WTC11 (cell line): ENCODE results near the gene SPINK14. TPM values are rescaled to one million over a fixed set of nuclear protein-coding genes. Genes with fewer than 3 reads are reported as not detected.

ENCODE experiments used
- ATAC-seq: fragments of 200-7000 bp; cut with Tn5 transposase; 2 replicates; pipeline ENCODE4 v1.10.0; 2021; ENCODE audit warnings: mild to moderate bottlenecking, moderate library complexity
- CTCF ChIA-PET: fragments of 300-600 bp; sonication (Branson Sonifier 250); formaldehyde crosslinking; loops from one replicate; lab custom pipeline; 2021; ENCODE audit warnings: antibody characterized with exemption; lab: Charles Lee
- POLR2A ChIA-PET: fragments of 350-600 bp; sonication (Branson Sonifier 250); formaldehyde crosslinking; loops from one replicate; lab custom pipeline; 2021; ENCODE audit warnings: antibody characterized with exemption; lab: Charles Lee
- DNase-seq: peaks from one replicate; pipeline ENCODE4 v3.0.0; 2021; ENCODE audit warnings: low spot score
- H3K27ac Mint-ChIP-seq: 2 replicates; pipeline ENCODE4 v1.8.0; 2021; ENCODE audit warnings: mixed read lengths
- H3K27me3 Mint-ChIP-seq: 2 replicates; pipeline ENCODE4 v1.8.0; 2021; ENCODE audit warnings: low read depth, mild to moderate bottlenecking, moderate library complexity, mixed read lengths
- H3K36me3 Mint-ChIP-seq: 2 replicates; pipeline ENCODE4 v1.8.0; 2021; ENCODE audit warnings: mixed read lengths
- H3K4me1 Mint-ChIP-seq: 2 replicates; pipeline ENCODE4 v1.8.0; 2022; ENCODE audit warnings: mixed read lengths
- H3K4me3 Mint-ChIP-seq: 2 replicates; pipeline ENCODE4 v1.8.0; 2021; ENCODE audit warnings: mild to moderate bottlenecking, moderate library complexity, mixed read lengths
- H3K9me3 Mint-ChIP-seq: 2 replicates; pipeline ENCODE4 v1.8.0; 2021; ENCODE audit warnings: mixed read lengths
- ESRRA ChIP-seq: sonication (generic); formaldehyde crosslinking; IDR thresholded peaks from 2 replicates; pipeline ENCODE4 v1.8.1; 2022; ENCODE audit warnings: mild to moderate bottlenecking, missing genetic modification reagents, borderline replicate concordance
- JAZF1 ChIP-seq: fragments of 250-450 bp; sonication (Bioruptor Pico); IDR thresholded peaks from 2 replicates; pipeline ENCODE4 v1.9.0; 2021; ENCODE audit warnings: moderate library complexity, mild to moderate bottlenecking, inconsistent platforms
- NFATC4 ChIP-seq: fragments of 250-450 bp; sonication (Bioruptor Pico); IDR thresholded peaks from 2 replicates; pipeline ENCODE4 v1.9.0; 2021; ENCODE audit warnings: mild to moderate bottlenecking
- NR3C1 ChIP-seq: sonication (generic); formaldehyde crosslinking; conservative IDR thresholded peaks from 2 replicates; pipeline ENCODE4 v1.8.1; 2023; ENCODE audit warnings: low read depth, mild to moderate bottlenecking, missing genetic modification reagents
- TEAD1 ChIP-seq: sonication (generic); formaldehyde crosslinking; IDR thresholded peaks from 2 replicates; pipeline ENCODE4 v1.8.0; 2022; ENCODE audit warnings: mild to moderate bottlenecking, missing genetic modification reagents
- ZNF423 ChIP-seq: fragments of 250-450 bp; sonication (Bioruptor Pico); IDR thresholded peaks from 2 replicates; pipeline ENCODE4 v2.1.2; 2022; ENCODE audit warnings: mild to moderate bottlenecking, moderate library complexity
- total RNA-seq: library from RNA; stranded (reverse); gene quantifications from 3 replicates; pipeline ENCODE4 v1.2.3, GENCODE V29; 2021
- TF ChIP-seq, protein P1 (sequence below): sonication (generic); formaldehyde crosslinking; IDR thresholded peaks from 2 replicates; pipeline ENCODE4 v1.8.0; 2023; ENCODE audit warnings: missing genetic modification reagents, mild to moderate bottlenecking, borderline replicate concordance
- TF ChIP-seq, protein P2 (sequence below): sonication (generic); formaldehyde crosslinking; IDR thresholded peaks from 2 replicates; pipeline ENCODE4 v1.8.0; 2022; ENCODE audit warnings: mild to moderate bottlenecking, missing genetic modification reagents
- TF ChIP-seq, protein P3 (sequence below): fragments of 250-450 bp; sonication (Bioruptor Pico); IDR thresholded peaks from 2 replicates; pipeline ENCODE4 v1.9.0; 2021; ENCODE audit warnings: mild to moderate bottlenecking, borderline replicate concordance
- TF ChIP-seq, protein P4 (sequence below): fragments of 250-450 bp; sonication (Bioruptor Pico); IDR thresholded peaks from 2 replicates; pipeline ENCODE4 v1.9.0; 2021; ENCODE audit warnings: mild to moderate bottlenecking
- TF ChIP-seq, protein P5 (sequence below): sonication (generic); formaldehyde crosslinking; conservative IDR thresholded peaks from 2 replicates; pipeline ENCODE4 v1.8.1; 2022; ENCODE audit warnings: mild to moderate bottlenecking, missing genetic modification reagents
- TF ChIP-seq, protein P6 (sequence below): sonication (generic); formaldehyde crosslinking; IDR thresholded peaks from 2 replicates; pipeline ENCODE4 v1.8.0; 2023; ENCODE audit warnings: missing genetic modification reagents
- TF ChIP-seq, protein P7 (sequence below): fragments of 250-450 bp; sonication (Bioruptor Pico); conservative IDR thresholded peaks from 2 replicates; pipeline ENCODE4 v1.9.0; 2021; ENCODE audit warnings: mild to moderate bottlenecking

Gene SPINK14
- total RNA-seq, 1 experiment from 2014 or later: not detected

DNA sequence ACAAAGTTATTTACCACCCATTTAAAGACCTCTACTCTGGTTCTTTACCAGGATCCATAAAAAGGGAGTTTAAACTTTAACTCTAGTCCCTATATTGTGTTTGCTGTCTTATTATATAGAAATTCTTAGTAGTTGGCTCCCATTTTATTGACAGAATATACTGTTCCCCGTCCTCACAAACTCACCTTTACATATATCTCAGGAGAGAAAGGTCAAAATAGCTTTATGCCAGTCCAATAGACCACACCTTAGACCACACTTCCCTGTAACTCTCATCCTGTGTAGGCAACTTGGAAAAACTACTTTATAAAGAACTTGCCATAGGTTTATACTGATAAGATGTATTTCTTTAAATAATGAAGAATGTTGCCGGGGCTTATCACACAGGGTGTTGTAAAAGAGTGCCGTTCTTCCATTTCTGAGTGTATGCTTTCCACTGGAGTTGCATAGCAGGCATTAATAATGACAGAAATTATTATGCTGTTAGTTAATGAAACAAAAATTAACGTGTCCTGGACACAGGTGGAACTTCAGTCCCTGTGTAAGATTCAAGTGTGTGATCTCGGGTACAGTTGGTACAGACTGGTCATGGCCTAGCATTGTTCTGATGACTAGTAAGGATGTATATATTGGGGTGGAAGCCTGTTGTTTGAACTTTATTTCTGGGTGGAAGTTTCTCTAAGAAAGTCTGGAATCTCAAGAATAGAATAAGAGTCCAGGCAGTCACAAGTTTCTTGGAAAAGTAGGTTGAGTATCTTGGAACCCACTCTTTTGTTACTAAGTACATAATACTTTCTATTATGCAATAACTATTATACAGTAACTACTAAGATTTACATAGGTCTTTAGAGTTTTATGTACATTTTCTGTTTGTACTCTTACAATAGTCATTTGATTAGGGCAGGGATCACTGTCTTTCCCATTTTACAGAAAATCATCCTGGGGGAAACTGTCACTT lies 33.0 kb upstream of the SPINK14 start:
- no peaks in the 10 kb centered on the region for H3K9me3 Mint-ChIP-seq
- H3K4me3 Mint-ChIP-seq: no peak overlapping the region
- no peak overlapping the region for H3K27ac Mint-ChIP-seq
- no peaks in the 10 kb centered on the region for H3K27me3 Mint-ChIP-seq
- ATAC-seq (no peak), DNase-seq (no peak)
- ChIA-PET POLR2A (no interaction called here), CTCF (no interaction called here)
- TF ChIP-seq NR3C1 (CRISPR knock-in tag): no peak
- no peaks in the 10 kb centered on the region for H3K4me1 Mint-ChIP-seq
- peaks cover 7% of the 10 kb centered on the region; the same call in 1 of the 2 replicates for H3K36me3 Mint-ChIP-seq

DNA sequence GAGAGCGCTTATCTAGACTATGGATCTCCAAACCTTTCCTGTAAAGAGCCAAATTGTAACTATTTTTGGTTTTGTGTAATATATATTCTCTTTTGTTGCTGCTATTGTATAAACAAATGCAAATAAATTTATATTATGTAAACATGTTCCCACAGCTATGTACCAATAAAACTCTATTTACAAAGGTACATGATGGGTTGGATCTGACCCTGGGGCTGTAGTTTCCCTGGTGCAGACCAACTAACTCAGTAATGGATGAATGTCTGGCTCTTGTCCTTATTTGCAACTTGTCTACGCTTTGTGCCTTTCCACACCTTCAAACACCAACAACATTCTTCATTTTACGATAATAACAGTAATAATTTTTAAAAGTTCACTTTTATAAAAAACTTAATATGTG lies 27.5 kb upstream of the SPINK14 start:
- no peaks in the 10 kb centered on the region for H3K27me3 Mint-ChIP-seq
- POLR2A ChIA-PET: no interaction called here
- peaks cover 4% of the 10 kb centered on the region; the same call in 1 of the 2 replicates for H3K36me3 Mint-ChIP-seq
- ATAC-seq: no peak
- H3K9me3 Mint-ChIP-seq: no peaks in the 10 kb centered on the region
- CTCF ChIA-PET: no interaction called here
- H3K27ac Mint-ChIP-seq: no peak overlapping the region
- peaks cover 4% of the 10 kb centered on the region; the same call in 1 of the 2 replicates for H3K4me1 Mint-ChIP-seq
- TF ChIP-seq, protein P1, sequence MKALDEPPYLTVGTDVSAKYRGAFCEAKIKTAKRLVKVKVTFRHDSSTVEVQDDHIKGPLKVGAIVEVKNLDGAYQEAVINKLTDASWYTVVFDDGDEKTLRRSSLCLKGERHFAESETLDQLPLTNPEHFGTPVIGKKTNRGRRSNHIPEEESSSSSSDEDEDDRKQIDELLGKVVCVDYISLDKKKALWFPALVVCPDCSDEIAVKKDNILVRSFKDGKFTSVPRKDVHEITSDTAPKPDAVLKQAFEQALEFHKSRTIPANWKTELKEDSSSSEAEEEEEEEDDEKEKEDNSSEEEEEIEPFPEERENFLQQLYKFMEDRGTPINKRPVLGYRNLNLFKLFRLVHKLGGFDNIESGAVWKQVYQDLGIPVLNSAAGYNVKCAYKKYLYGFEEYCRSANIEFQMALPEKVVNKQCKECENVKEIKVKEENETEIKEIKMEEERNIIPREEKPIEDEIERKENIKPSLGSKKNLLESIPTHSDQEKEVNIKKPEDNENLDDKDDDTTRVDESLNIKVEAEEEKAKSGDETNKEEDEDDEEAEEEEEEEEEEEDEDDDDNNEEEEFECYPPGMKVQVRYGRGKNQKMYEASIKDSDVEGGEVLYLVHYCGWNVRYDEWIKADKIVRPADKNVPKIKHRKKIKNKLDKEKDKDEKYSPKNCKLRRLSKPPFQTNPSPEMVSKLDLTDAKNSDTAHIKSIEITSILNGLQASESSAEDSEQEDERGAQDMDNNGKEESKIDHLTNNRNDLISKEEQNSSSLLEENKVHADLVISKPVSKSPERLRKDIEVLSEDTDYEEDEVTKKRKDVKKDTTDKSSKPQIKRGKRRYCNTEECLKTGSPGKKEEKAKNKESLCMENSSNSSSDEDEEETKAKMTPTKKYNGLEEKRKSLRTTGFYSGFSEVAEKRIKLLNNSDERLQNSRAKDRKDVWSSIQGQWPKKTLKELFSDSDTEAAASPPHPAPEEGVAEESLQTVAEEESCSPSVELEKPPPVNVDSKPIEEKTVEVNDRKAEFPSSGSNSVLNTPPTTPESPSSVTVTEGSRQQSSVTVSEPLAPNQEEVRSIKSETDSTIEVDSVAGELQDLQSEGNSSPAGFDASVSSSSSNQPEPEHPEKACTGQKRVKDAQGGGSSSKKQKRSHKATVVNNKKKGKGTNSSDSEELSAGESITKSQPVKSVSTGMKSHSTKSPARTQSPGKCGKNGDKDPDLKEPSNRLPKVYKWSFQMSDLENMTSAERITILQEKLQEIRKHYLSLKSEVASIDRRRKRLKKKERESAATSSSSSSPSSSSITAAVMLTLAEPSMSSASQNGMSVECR: no peak
- TF ChIP-seq ZNF423 (no peak), JAZF1 (no peak)
- TF ChIP-seq, protein P2, sequence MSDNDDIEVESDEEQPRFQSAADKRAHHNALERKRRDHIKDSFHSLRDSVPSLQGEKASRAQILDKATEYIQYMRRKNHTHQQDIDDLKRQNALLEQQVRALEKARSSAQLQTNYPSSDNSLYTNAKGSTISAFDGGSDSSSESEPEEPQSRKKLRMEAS (CRISPR knock-in tag): no peak
- TF ChIP-seq, protein P3, sequence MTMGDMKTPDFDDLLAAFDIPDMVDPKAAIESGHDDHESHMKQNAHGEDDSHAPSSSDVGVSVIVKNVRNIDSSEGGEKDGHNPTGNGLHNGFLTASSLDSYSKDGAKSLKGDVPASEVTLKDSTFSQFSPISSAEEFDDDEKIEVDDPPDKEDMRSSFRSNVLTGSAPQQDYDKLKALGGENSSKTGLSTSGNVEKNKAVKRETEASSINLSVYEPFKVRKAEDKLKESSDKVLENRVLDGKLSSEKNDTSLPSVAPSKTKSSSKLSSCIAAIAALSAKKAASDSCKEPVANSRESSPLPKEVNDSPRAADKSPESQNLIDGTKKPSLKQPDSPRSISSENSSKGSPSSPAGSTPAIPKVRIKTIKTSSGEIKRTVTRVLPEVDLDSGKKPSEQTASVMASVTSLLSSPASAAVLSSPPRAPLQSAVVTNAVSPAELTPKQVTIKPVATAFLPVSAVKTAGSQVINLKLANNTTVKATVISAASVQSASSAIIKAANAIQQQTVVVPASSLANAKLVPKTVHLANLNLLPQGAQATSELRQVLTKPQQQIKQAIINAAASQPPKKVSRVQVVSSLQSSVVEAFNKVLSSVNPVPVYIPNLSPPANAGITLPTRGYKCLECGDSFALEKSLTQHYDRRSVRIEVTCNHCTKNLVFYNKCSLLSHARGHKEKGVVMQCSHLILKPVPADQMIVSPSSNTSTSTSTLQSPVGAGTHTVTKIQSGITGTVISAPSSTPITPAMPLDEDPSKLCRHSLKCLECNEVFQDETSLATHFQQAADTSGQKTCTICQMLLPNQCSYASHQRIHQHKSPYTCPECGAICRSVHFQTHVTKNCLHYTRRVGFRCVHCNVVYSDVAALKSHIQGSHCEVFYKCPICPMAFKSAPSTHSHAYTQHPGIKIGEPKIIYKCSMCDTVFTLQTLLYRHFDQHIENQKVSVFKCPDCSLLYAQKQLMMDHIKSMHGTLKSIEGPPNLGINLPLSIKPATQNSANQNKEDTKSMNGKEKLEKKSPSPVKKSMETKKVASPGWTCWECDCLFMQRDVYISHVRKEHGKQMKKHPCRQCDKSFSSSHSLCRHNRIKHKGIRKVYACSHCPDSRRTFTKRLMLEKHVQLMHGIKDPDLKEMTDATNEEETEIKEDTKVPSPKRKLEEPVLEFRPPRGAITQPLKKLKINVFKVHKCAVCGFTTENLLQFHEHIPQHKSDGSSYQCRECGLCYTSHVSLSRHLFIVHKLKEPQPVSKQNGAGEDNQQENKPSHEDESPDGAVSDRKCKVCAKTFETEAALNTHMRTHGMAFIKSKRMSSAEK (CRISPR knock-in tag): no peak
- no peak for DNase-seq
- no peak overlapping the region for H3K4me3 Mint-ChIP-seq

DNA sequence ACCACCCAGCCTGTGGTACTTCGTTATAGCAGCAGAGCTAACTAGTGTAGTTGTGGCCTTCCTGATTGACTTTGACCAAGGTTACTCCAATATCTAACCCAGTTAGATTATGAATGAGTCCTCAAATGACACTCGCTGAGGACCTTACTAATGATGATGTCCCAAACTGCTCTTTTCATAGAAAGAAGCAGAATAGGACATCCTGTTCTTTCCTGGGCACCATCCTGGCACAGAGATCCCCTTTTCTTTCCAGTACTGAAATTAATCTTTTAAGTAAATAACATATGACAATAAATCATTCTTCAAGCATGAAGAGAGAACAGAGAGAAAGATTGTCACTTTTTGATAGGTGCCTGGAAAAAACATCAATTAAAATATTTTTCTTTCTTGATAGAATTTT lies 26.7 kb upstream of the SPINK14 start:
- DNase-seq (no peak), ATAC-seq (no peak)
- peaks cover 10% of the 10 kb centered on the region for H3K4me1 Mint-ChIP-seq
- ChIA-PET POLR2A (no interaction called here), CTCF (no interaction called here)
- H3K27ac Mint-ChIP-seq: no peak overlapping the region
- H3K27me3 Mint-ChIP-seq: no peaks in the 10 kb centered on the region
- no peaks in the 10 kb centered on the region for H3K9me3 Mint-ChIP-seq
- H3K36me3 Mint-ChIP-seq: peaks cover 4% of the 10 kb centered on the region; the same call in 1 of the 2 replicates
- H3K4me3 Mint-ChIP-seq: no peak overlapping the region
- TF ChIP-seq, protein P4, sequence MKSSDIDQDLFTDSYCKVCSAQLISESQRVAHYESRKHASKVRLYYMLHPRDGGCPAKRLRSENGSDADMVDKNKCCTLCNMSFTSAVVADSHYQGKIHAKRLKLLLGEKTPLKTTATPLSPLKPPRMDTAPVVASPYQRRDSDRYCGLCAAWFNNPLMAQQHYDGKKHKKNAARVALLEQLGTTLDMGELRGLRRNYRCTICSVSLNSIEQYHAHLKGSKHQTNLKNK: no peak
- TF ChIP-seq, protein P5, sequence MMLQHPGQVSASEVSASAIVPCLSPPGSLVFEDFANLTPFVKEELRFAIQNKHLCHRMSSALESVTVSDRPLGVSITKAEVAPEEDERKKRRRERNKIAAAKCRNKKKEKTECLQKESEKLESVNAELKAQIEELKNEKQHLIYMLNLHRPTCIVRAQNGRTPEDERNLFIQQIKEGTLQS (CRISPR knock-in tag): no peak
- TF ChIP-seq, protein P6, sequence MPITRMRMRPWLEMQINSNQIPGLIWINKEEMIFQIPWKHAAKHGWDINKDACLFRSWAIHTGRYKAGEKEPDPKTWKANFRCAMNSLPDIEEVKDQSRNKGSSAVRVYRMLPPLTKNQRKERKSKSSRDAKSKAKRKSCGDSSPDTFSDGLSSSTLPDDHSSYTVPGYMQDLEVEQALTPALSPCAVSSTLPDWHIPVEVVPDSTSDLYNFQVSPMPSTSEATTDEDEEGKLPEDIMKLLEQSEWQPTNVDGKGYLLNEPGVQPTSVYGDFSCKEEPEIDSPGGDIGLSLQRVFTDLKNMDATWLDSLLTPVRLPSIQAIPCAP (CRISPR knock-in tag): no peak
- TF ChIP-seq NFATC4 (CRISPR knock-in tag) (no peak), TEAD1 (CRISPR knock-in tag) (no peak), ESRRA (CRISPR knock-in tag) (no peak)
- TF ChIP-seq, protein P7, sequence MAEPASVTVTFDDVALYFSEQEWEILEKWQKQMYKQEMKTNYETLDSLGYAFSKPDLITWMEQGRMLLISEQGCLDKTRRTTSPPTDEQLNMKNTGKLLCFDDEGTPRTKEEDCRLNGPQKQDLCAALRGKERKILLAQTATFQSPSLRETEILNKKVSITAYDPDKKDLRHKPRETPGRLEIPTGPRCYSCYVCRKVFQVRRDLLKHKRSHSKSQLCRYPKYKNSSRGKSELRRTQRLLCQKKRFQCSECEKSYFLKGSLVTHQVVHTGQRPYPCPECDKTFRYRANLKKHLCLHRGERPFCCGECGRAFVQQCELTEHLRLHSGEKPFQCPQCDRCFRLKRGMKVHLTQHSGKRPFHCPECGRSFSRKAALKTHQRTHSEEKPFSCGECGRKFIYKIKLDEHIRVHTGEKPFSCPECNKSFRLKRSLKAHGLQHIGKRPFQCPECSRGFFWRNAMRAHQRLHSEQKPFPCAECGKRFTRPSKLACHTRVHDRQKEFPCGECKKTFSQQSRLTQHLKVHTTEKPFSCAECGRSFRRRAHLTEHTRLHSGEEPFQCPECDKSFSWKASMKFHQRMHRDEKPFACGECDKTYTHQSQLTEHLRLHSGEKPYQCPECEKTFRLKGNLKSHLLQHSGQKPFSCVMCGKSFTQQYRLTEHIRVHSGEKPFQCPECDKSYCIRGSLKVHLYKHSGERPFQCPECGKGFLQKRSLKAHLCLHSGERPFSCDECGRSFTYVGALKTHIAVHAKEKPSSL (CRISPR knock-in tag): no peak
